ENCODE measurements around the gene UBTD1. TPM values are rescaled to one million over a fixed set of nuclear protein-coding genes. Genes with fewer than 3 reads are reported as not detected.

UBTD1 gene
- total RNA-seq, 1 donor from 2014 or later = 32.5 TPM

DNA sequence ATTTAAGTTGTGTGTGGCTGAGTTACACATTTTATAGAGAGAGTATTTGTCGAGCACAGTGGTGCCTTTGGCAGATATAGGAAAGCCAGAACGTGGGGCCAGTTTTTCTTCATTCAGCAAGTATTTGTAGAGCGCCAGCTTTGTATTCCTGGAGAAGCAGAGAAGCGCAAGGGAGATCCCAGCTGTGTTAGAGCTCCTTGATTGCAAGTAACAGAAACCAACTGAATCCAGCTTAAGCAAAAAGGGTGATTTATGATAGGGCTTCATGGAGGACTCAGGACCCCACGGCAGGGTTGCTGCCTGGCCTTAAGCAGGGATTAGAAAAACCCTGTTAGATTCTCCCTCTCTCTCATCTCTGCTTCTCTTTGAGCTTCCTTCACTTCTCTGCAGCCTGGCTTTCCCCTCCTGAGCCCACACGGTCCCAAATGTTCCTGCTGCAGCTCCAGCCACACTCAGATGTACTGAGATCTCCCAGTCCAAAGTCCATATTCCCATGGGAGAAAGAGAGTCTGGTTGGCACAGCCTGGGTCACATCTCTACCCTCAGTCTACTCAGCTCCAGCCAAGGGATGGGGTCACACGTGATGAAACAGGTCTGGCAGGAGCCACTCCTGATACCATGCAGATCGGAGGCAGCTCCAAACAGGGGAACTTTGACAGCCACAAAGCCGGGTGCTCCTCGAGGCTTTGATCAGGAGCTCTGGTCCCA is 16.7 kb downstream of the UBTD1 start:
- no peak for DNase-seq (ENCODE audit: low read depth)
- TF ChIP-seq, protein P1, sequence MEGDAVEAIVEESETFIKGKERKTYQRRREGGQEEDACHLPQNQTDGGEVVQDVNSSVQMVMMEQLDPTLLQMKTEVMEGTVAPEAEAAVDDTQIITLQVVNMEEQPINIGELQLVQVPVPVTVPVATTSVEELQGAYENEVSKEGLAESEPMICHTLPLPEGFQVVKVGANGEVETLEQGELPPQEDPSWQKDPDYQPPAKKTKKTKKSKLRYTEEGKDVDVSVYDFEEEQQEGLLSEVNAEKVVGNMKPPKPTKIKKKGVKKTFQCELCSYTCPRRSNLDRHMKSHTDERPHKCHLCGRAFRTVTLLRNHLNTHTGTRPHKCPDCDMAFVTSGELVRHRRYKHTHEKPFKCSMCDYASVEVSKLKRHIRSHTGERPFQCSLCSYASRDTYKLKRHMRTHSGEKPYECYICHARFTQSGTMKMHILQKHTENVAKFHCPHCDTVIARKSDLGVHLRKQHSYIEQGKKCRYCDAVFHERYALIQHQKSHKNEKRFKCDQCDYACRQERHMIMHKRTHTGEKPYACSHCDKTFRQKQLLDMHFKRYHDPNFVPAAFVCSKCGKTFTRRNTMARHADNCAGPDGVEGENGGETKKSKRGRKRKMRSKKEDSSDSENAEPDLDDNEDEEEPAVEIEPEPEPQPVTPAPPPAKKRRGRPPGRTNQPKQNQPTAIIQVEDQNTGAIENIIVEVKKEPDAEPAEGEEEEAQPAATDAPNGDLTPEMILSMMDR (IDR thresholded peaks at IDR 0.05; ENCODE audit: insufficient read depth, low read length, poor library complexity, severe bottlenecking) = no peak
- H3K27me3 ChIP-seq (ENCODE audit: control insufficient read depth, insufficient read depth, low read length) = no peaks in the 10 kb centered on the region
- no peak overlapping the region for H3K4me3 ChIP-seq (ENCODE audit: low read depth, low read length)
- H3K36me3 ChIP-seq (ENCODE audit: control insufficient read depth, insufficient read depth, low read length) = no peaks in the 10 kb centered on the region

DNA sequence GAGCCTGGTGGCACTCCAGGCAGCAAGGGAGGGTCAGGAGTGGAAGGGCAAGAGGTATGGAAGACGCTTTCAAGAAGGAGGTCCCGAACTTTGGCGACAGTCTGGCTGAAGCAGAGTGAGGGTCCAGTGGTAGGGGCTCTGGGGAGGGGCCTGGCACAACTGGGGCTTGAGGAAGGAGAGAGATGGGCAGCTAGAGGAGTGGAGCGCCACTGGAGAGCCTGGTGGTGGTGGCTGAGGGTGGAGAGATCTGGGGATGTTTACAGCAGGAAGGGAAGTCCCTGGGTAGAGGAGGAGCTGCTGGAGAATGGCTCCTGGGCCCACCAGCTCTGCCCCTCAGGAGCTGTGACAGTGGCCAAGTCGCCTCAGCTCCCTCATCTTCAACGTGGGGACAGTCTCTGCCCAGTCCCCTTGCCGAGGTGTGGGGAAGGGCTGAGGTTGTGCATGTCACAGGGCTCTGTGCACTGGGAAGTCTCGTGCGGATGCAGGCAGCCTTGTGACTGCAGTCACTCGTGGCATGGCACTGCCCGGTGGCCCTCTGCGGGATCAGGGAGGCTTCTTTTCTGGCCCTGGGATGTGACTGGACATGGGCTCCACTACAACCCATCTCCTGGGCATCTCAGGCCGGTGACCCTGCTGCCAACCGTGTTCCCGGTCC is 18.5 kb downstream of the UBTD1 start:
- DNase-seq (ENCODE audit: low read depth) = no peak
- Histone ChIP-seq H3K27me3 (ENCODE audit: control insufficient read depth, insufficient read depth, low read length) (no peaks in the 10 kb centered on the region), H3K36me3 (ENCODE audit: control insufficient read depth, insufficient read depth, low read length) (no peaks in the 10 kb centered on the region), H3K4me3 (ENCODE audit: low read depth, low read length) (no peak overlapping the region)
- TF ChIP-seq, protein P1 (IDR thresholded peaks at IDR 0.05; ENCODE audit: insufficient read depth, low read length, poor library complexity, severe bottlenecking) = no peak

DNA sequence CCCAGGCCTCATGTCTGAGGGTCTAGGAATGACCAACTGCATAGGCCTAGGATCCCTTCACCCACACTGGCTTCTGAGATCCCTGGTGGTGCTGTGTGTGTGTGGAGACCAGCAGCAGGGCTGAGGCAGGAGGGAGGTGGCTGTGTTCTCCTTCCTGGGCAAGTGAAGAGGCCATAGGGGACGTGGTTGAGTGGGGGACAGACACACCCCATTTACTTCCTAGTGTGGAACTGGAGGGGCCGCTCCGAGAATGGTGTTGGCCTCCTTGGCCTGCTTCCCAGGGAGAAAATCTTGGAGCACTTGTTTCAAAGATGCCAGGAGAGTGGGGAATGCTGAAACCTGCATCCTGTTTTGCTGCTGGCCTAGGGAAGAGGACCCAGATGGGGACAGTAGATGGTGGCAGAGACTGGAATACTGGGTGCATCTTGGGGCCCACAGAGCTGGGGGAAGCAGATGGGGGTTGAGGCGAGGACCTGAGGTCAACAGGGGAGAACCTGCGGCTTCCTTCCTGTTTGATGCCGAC is 19.1 kb downstream of the UBTD1 start:
- TF ChIP-seq, protein P1 (IDR thresholded peaks at IDR 0.05; ENCODE audit: insufficient read depth, low read length, poor library complexity, severe bottlenecking) = no peak
- Histone ChIP-seq H3K4me3 (ENCODE audit: low read depth, low read length) (no peak overlapping the region), H3K27me3 (ENCODE audit: control insufficient read depth, insufficient read depth, low read length) (no peaks in the 10 kb centered on the region), H3K36me3 (ENCODE audit: control insufficient read depth, insufficient read depth, low read length) (no peaks in the 10 kb centered on the region)
- no peak for DNase-seq (ENCODE audit: low read depth)

DNA sequence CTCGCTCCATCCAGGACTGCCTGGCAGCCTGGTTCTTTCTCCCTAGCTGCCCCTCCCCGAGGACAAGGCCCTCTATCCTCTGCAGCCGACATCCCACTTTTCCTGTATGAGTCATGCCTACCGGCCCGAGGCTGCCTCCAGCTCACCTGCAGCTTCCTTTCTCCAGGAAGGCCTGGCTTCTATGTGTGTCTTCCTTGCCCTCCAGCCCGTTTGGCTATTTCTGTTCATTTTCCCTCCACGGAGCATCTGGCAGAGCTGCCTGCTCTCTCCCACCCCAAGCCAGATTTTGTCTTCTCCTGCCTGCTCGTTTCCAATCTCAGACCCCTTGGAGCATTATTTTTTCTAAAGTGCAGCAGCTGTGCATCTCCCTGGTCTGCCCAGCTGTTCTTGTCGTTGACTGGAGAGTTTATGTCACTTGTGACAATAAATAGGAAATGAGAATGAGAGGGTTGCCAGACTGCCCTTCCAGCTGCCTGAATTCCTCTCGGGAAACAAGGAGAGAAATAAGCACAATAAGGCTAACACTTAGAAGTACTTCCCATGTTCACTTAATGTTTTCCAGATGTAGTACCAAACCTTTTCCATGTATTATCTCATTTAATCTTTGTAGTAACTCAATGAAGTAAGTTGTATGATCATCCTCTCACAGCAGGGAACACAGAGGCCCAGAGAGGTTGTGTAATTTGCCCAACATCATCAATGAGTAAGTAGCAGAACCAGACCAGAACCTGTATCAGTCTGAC is 19.7 kb downstream of the UBTD1 start:
- no peak overlapping the region for H3K4me3 ChIP-seq (ENCODE audit: low read depth, low read length)
- H3K27me3 ChIP-seq (ENCODE audit: control insufficient read depth, insufficient read depth, low read length) = no peaks in the 10 kb centered on the region
- TF ChIP-seq, protein P1 (IDR thresholded peaks at IDR 0.05; ENCODE audit: insufficient read depth, low read length, poor library complexity, severe bottlenecking) = no peak
- no peaks in the 10 kb centered on the region for H3K36me3 ChIP-seq (ENCODE audit: control insufficient read depth, insufficient read depth, low read length)
- DNase-seq (ENCODE audit: low read depth) = no peak

GRCh38 chr10:97519342-97519741 is 20.6 kb downstream of the UBTD1 start:
- no peaks in the 10 kb centered on the region for H3K27me3 ChIP-seq (ENCODE audit: control insufficient read depth, insufficient read depth, low read length)
- DNase-seq (ENCODE audit: low read depth) = no peak
- no peaks in the 10 kb centered on the region for H3K36me3 ChIP-seq (ENCODE audit: control insufficient read depth, insufficient read depth, low read length)
- H3K4me3 ChIP-seq (ENCODE audit: low read depth, low read length) = no peak overlapping the region
- TF ChIP-seq, protein P1 (IDR thresholded peaks at IDR 0.05; ENCODE audit: insufficient read depth, low read length, poor library complexity, severe bottlenecking) = no peak

Measured in kidney epithelial cell (primary cell).